Measurements from ENCODE around the gene SORCS2. TPM values are rescaled to one million over a fixed set of nuclear protein-coding genes. Genes with fewer than 3 reads are reported as not detected.

SORCS2 gene
- total RNA-seq, 2 donors from 2014 or later: 0.68 to 0.92 TPM

- Histone ChIP-seq H3K4me3 (no peak overlapping the region), H3K27ac (no peak overlapping the region), H3K27me3 (replicated peaks; ENCODE audit: insufficient read depth) (no peaks in the 10 kb centered on the region), H3K4me1 (ENCODE audit: control insufficient read depth in 1 of 2, low read depth in 2 of 2) (no peaks in the 10 kb centered on the region), H3K36me3 (no peaks in the 10 kb centered on the region), H3K9me3 (no peaks in the 10 kb centered on the region)
- DNase-seq (ENCODE audit: low spot score): no peak
- no peak for TF ChIP-seq CTCF (IDR thresholded peaks at IDR 0.05)
- no peak for ATAC-seq (ENCODE audit: insufficient number of reproducible peaks, low FRiP score, low read depth)
Observed at GRCh38 chr4:7559741-7560395, 367.5 kb downstream of the SORCS2 start.

DNA sequence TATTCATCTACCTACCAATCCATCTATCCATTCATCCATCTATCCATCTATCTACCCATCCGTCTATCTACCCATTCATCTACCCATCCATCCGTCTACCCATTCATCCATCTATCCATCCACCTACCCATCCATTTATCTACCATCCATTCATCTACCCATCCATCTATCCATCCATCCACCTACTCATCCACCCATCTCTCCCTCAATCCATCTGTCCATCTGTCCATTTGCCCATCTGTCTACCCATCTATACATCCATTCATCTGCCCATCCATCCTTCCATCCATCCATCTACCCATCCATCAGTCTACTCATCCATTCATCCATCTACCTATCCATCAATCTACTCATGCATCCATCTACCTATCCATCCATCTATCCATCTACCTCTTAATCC, 369.2 kb downstream of the SORCS2 start:
- no peak for ATAC-seq (ENCODE audit: insufficient number of reproducible peaks, low FRiP score, low read depth)

GRCh38 chr4:7564242-7564641, 371.9 kb downstream of the SORCS2 start:
- H3K27me3 ChIP-seq (replicated peaks; ENCODE audit: insufficient read depth): no peaks in the 10 kb centered on the region
- H3K27ac ChIP-seq: no peak overlapping the region
- no peaks in the 10 kb centered on the region for H3K9me3 ChIP-seq
- H3K36me3 ChIP-seq: no peaks in the 10 kb centered on the region
- ATAC-seq (ENCODE audit: insufficient number of reproducible peaks, low FRiP score, low read depth) (no peak), DNase-seq (ENCODE audit: low spot score) (no peak)
- H3K4me1 ChIP-seq (ENCODE audit: control insufficient read depth in 1 of 2, low read depth in 2 of 2): no peaks in the 10 kb centered on the region
- no peak for TF ChIP-seq CTCF (IDR thresholded peaks at IDR 0.05)
- no peak overlapping the region for H3K4me3 ChIP-seq

More for the DNA sequence above, 369.2 kb downstream of the SORCS2 start:
- no peaks in the 10 kb centered on the region for H3K9me3 ChIP-seq
- no peak overlapping the region for H3K27ac ChIP-seq
- H3K4me3 ChIP-seq: no peak overlapping the region
- no peak for DNase-seq (ENCODE audit: low spot score)
- H3K4me1 ChIP-seq (ENCODE audit: control insufficient read depth in 1 of 2, low read depth in 2 of 2): no peaks in the 10 kb centered on the region
- no peaks in the 10 kb centered on the region for H3K36me3 ChIP-seq
- TF ChIP-seq CTCF (IDR thresholded peaks at IDR 0.05): no peak
- H3K27me3 ChIP-seq (replicated peaks; ENCODE audit: insufficient read depth): no peaks in the 10 kb centered on the region

DNA sequence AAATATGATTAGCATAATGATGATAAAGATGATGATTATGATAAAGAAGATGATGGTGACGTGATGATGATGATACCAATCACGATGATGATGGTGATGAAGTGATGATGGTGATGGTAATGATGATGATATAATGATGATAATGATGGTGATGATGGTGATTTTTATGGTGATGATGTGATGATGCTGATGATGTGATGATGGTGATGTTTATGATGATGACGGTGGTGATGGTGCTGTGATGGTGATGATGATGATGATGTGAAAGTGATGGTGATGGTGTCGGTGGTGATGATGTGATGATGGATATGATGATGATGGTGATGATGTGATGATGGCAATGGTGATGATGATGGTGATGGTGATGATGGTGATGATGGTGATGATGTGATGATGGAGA, 373.1 kb downstream of the SORCS2 start:
- no peak for TF ChIP-seq CTCF (IDR thresholded peaks at IDR 0.05)
- H3K4me1 ChIP-seq (ENCODE audit: control insufficient read depth in 1 of 2, low read depth in 2 of 2): no peaks in the 10 kb centered on the region
- H3K4me3 ChIP-seq: no peak overlapping the region
- no peaks in the 10 kb centered on the region for H3K27me3 ChIP-seq (replicated peaks; ENCODE audit: insufficient read depth)
- H3K27ac ChIP-seq: no peak overlapping the region
- ATAC-seq (ENCODE audit: insufficient number of reproducible peaks, low FRiP score, low read depth) (no peak), DNase-seq (ENCODE audit: low spot score) (no peak)
- H3K36me3 ChIP-seq: no peaks in the 10 kb centered on the region
- no peaks in the 10 kb centered on the region for H3K9me3 ChIP-seq

GRCh38 chr4:7569810-7570783, 377.8 kb downstream of the SORCS2 start:
- no peak for TF ChIP-seq CTCF (IDR thresholded peaks at IDR 0.05)
- Histone ChIP-seq H3K4me1 (ENCODE audit: control insufficient read depth in 1 of 2, low read depth in 2 of 2) (no peaks in the 10 kb centered on the region), H3K27me3 (replicated peaks; ENCODE audit: insufficient read depth) (no peaks in the 10 kb centered on the region), H3K36me3 (no peaks in the 10 kb centered on the region), H3K9me3 (no peaks in the 10 kb centered on the region), H3K27ac (no peak overlapping the region), H3K4me3 (no peak overlapping the region)
- no peak for ATAC-seq (ENCODE audit: insufficient number of reproducible peaks, low FRiP score, low read depth)
- DNase-seq (ENCODE audit: low spot score): no peak
